B cell (primary cell): Measurements from ENCODE around the gene RFX2.
"Not testable (repeated sequence)": the region's sequence is repeated elsewhere in the genome, so short reads cannot be mapped to it uniquely, and the experiment has no call there.

ENCODE experiments used
- EZH2 ChIP-seq: IDR thresholded peaks from 2 replicates; pipeline ENCODE4 v1.6.1; 2012; ENCODE audit warnings: borderline replicate concordance, low read depth, mild to moderate bottlenecking, moderate library complexity, low read length; ENCODE audit not compliant: insufficient read depth, poor library complexity, severe bottlenecking
- TF ChIP-seq, protein P1 (sequence below): fragments of 200-600 bp; IDR thresholded peaks from one replicate; pipeline ENCODE4 v1.8.0; 2022; ENCODE audit warnings: antibody characterized with exemption, mild to moderate bottlenecking

DNA sequence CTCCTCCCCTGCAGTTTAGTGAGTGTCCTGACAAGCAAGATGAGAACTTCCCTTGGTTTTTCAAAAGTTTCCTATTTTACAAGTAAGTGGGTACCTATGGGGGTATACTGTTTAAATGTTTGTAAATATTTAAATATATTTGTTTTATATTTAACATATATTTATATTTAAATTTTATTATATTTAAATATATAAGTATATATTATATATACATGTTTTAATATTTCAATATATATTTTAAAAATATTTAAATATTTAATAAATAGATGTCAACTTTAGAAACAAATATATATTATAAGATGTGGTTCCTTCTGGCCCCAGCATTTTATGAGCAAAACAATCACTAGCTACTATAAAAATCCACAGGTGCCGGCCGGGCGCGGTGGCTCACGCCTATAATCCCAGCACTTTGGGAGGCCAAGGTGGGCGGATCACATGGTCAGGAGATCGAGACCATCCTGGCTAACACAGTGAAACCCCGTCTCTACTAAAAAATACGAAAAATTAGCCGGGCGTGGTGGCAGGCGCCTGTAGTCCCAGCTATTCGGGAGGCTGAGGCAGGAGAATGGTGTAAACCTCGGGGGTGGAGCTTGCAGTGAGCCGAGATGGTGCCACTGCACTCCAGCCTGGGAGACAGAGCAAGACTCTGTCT, 3.5 kb downstream of the RFX2 start:
- not testable (repeated sequence) for TF ChIP-seq EZH2
- TF ChIP-seq, protein P1, sequence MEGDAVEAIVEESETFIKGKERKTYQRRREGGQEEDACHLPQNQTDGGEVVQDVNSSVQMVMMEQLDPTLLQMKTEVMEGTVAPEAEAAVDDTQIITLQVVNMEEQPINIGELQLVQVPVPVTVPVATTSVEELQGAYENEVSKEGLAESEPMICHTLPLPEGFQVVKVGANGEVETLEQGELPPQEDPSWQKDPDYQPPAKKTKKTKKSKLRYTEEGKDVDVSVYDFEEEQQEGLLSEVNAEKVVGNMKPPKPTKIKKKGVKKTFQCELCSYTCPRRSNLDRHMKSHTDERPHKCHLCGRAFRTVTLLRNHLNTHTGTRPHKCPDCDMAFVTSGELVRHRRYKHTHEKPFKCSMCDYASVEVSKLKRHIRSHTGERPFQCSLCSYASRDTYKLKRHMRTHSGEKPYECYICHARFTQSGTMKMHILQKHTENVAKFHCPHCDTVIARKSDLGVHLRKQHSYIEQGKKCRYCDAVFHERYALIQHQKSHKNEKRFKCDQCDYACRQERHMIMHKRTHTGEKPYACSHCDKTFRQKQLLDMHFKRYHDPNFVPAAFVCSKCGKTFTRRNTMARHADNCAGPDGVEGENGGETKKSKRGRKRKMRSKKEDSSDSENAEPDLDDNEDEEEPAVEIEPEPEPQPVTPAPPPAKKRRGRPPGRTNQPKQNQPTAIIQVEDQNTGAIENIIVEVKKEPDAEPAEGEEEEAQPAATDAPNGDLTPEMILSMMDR, result not testable (repeated sequence)
